Esophagus muscularis mucosa (tissue), 3 donors: ENCODE data around the gene COL25A1.

Source experiments
- EP300 ChIP-seq: sonication (generic); formaldehyde crosslinking; IDR thresholded peaks from one replicate; pipeline ENCODE4 v1.6.1; 2017; ENCODE audit warnings: antibody characterized with exemption
- TF ChIP-seq, protein P1 (sequence below), 3 experiments: fragments of 200-600 bp in 2 of 3; fragments of 450-650 bp in 1 of 3; sonication (generic) in 2 of 3; IDR thresholded peaks; one replicate each; pipeline ENCODE4 v1.5.1; 2017 to 2019; ENCODE audit warnings: antibody characterized with exemption in 3 of 3, mild to moderate bottlenecking in 2 of 3, moderate library complexity in 1 of 3

DNA sequence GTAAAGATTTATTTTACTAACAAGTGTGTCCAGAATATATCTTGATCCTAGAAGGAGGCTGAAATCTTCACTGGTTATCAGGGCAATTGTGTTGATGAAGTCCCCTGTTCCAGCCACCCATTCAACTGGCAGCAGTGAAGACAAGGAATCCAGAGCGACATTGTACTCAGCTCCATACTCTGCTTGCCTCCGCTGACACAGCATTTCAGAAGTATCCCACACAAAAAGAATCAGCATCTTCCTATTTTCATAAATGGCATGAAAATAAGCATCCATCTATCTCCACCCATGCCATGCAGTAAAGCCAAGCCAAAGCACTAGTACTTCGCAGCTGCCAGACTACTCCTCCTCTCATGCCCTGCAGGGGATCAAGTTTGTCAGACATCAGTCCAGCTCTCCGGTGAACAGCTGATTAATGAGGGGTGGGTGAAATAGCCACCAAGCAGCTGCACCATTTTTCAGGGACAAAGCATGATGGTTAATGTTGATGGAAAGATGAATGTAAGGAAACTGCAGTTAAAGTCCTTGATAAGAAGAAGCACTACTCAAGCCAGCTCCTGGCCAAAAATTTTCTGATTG, 54.0 kb downstream of the COL25A1 start:
- TF ChIP-seq, protein P1, sequence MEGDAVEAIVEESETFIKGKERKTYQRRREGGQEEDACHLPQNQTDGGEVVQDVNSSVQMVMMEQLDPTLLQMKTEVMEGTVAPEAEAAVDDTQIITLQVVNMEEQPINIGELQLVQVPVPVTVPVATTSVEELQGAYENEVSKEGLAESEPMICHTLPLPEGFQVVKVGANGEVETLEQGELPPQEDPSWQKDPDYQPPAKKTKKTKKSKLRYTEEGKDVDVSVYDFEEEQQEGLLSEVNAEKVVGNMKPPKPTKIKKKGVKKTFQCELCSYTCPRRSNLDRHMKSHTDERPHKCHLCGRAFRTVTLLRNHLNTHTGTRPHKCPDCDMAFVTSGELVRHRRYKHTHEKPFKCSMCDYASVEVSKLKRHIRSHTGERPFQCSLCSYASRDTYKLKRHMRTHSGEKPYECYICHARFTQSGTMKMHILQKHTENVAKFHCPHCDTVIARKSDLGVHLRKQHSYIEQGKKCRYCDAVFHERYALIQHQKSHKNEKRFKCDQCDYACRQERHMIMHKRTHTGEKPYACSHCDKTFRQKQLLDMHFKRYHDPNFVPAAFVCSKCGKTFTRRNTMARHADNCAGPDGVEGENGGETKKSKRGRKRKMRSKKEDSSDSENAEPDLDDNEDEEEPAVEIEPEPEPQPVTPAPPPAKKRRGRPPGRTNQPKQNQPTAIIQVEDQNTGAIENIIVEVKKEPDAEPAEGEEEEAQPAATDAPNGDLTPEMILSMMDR (IDR thresholded peaks at IDR 0.05), result no peak
- no peak for TF ChIP-seq EP300
